DMS114 treated with DMSO at 0.1 percent for 48 hours (cell line): ENCODE results near the gene MRPL36.

Experiments
- DNase-seq: peaks from one replicate; lab custom pipeline; 2025; ENCODE audit not compliant: unreplicated experiment; lab: John Stamatoyannopoulos, UW

The MRPL36 gene

DNA sequence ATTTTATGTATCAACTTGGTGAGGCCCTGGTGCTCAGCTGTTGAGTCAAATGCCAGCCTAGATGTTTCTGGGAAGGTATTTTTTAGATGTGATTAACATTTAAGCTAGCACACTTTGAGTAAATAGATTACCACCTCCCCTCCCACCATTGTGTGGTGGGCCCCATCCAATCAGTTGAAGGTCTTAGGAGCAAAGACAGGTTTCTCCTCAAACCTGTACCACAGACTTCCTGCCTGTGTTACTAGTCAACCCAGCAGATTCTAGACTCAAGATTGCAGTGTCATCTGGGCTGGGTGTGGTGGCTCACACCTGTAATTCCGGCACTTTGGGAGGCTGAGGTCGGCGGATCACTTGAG, 33.8 kb downstream of the MRPL36 start:
- DNase-seq = no peak

DNA sequence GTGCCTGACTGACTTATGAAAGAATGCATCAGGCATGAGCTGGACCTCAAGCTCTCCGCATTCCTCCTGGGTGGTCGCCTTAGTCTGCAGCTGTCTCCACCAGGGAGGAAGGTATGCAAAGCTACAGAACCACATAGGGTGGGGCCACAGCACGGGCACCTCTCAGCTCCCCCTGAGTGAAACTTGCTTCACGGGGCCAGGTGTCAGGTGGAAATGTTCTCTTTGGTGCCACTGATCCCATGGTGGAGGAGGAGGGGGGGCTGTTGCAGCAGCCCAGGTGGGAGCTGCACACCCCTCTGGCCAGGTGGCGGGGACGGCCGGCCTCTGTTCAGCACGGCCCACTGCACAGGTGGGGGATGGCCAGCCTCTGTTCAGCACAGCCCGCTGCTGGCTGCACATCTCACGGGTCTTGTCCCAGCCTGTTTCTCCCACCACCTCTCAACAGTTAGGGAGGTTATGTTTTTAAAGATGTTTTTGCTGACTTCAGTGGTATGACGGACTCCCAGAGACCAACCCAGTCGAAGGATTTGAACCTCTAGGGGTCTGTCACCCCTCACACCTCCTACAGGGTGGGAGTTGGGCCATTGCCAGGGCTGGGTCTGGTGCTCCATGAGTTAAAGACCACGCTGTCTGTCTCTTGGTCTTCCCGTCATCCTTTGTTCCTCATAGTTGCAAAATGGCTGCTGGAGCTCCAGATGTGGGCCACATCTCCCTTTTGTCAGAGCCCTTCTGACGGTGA, 34.3 kb downstream of the MRPL36 start:
- DNase-seq = no peak

DNA sequence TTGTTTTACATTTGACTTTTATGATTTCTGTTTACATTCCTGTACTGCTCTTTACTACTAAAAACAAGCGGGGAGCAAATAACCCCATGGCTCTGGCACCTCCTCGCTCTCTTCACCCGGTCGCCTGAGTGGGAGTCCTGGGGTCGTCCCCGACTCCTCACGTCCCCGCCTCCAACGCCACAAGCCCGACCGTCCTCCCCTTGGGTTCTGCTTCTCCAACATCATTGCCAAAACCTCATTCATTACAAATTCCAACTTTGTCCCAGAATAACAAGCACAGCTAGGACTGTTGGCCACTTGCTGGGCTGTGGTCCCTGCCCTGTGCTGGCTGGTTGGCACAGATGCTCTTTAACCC, 35.1 kb downstream of the MRPL36 start:
- DNase-seq = no peak

DNA sequence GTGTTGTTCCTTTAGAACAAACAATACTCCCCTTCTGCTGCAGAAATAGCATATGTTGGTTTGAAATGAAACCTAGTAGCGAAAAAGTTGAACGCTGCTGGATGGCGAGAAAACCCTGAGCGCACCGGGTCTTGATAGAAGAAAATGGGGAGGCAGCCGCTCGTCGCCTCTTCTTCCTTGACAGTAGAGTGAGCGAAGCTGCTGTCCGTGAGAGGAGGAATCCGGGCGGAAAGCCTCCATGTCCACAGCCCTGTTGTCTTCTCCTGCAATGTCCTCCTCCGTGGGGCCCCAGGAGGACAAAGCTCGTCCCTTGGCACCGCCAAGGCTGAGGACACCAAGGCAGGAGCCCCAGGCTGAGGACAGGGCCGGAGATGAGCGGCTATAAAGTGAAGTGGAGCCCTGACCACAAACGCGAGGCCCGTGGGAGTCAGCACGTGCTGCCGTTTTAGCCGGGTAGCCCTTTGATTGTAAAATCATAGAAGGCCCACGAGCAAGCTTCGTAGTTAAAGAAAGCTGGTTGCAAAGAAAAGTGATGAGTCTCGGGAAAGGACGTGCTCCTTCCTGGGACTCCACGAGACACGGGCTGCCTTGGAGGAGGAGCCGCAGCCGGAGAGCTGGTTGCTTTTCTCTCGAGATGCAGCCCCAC, 35.6 kb downstream of the MRPL36 start:
- DNase-seq = no peak

DNA sequence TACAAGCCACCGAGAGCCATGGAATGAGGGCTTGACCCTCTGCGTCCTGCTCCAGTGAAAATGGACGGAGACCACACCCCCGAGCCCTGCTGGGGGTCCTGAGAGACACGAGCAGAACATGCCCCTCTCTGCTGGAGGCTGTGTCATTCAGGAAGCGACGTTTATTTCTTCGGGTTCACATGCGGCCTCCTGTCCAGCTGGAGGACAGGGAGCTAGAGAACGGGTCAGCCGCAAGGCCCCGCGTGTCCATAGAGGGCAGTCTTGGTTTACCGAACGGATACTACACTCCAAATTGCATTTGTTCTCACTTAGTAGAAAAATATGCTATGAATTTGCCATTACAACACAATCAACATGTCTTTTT, 36.1 kb downstream of the MRPL36 start:
- peak; percentile 3 for DNase-seq

DNA sequence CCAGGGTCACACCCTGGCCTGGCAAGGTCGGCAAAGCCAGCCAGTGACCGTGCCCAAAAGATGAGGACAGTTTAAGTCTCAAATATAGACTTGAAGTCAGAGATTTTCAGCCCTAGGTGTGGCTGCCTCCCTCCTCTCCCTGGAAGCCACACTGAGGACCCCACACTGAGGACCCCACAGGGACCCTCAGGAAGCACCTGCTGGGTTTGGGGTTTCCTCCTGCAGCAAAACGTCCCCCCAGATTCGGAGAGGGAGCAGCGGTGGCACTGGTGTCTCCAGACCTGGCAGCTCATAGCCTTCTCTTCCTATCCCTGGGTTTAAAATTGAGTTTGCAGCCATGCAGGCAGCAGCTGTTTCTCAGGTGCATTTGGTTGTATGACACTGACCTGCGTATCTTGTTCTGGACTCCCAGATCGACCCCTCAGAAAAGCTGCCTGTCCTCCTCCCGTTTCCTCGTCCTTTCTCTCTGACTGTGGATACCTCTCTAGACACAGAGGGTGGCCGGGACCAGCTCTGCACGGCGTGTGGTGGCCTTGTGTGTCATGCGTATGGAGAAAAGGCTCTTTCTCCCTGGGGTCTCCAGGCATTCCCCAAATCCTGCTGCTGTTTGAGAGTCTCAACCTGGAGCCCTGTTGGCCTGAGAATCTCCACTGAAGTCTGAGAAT, 36.6 kb downstream of the MRPL36 start:
- DNase-seq = no peak

DNA sequence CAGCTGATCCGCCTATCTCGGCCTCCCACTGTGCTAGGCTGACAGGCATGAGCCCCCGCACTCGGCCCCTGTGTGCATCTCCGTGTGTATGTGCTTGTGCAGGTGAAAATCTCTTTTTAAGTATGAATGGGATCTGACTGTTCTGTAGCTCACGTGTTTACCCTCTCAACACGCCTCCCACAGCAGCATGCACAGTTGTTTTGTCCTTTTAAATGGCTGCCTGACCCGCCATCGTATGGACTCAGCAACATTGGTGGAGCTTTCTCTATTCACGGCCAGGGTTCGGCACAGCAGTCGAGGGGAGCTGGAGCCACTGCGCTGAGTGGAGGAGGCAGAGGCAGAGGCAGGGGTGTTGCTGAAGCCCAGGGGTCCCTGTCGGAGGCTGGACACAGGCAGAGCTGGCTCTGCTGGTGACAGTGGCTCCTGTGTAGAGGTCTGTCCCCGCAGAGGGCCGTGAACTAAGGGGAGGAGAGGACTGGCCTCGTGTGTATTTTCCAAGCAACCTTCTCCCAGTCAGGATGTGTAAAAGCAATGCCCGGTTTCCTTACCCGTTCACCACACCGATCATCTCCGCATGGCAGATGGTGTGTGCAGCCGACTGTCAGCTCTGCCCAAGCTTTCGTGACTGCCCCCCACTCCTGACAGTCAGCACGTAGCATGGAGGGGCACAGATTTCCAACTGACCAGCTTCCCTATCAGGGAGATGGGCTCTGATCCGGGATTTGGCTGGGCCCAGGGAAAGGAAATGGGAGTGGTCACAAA, 37.3 kb downstream of the MRPL36 start:
- DNase-seq = no peak

DNA sequence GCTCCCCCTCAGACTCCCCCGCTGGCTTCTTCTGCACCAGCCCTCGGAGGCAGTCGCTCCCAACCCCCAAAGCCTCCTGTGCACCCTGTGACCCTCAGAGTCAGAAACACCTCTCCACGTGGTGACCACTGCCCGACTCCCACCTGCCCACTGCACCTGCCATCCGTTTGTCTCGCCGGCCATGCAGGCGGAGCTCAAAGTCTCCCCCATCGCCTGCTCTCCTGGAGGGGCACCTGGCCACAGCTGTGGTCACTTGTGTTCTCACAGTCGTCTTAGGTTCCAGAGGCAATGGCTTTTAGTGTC, 38.2 kb downstream of the MRPL36 start:
- DNase-seq = no peak

DNA sequence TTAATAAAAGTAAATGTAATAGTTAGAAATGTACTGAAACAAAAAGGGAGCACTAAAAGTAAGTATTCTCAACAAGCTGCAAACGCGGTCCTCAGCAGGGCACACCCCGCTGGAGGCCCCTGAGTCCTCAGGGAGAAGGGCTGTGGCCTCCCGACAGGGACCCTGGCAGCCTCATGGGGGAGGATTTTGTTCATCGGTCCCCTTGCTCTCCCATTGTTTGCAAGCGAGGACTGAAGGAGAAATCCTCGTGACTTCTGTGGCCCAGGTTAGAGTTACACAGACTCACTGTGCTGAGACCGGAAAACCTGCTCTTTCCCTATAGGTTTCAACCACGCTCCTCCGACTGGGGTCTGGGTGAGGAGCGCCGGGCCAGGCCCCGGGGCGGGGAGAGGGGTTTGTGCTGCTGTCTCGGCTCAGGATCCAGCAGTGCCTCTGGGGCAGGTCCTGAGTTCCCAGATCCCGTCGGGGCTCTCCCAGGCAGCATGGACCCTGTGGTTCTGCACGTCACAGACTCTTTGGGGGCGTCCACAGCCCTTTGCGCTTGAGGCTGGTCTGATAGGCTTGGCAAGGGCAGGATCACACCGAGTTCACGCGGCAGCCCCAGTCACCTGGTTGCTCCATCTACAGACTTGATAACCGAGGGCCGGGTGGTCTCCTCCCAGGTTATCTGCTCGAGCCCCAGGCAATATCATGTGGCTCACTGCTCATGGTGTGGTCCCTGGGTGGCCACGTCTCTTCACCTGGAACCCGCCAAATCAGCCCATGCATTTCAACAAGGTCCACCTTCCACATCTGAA, 38.8 kb downstream of the MRPL36 start:
- no peak for DNase-seq

DNA sequence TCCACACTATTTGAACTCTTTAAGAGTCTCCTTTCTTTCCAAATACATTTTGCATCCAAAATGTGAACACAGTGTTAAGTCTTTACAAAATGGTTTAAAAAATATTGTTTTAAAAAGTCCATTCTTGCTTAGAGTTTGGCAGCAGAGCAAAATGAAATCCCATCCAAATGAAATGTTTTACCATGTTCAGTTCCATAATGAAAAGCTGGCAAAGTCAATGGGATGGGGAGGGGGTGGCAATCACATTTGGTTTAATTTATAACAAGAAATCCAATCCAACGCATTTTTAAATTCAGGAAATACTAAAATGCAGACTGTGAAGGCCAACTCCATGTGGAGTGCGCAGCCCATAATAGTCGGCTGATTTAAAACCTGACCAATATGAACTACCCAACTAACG, 39.4 kb downstream of the MRPL36 start:
- no peak for DNase-seq

DNA sequence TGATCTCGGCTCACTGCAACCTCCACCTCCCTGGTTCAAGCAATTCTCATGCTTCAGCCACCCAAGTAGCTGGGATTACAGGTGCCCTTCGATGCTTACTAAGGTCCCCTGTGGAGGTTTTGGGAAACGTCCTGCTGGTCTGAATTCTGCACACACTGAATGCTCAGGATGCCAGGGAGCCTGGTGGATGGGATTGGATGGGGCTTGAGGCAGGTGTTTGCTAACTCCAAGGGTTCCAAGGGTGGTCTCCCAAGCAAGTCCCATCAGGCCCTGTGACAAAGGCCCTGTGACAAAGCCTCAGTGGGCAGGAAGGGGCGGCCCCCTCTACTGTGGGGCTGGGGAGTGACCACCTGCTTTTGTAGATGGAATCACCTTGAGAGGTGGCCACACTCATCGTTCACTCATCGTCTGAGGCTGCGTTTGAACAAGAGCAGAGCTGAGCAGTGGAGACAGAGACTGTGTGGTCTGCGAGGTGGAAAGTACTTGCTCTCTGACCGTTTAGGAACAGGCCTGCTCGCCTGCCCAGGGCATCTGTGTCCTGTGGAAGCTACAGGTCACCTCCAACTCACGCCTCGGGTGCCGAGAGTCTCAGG, 40.2 kb downstream of the MRPL36 start:
- no peak for DNase-seq

DNA sequence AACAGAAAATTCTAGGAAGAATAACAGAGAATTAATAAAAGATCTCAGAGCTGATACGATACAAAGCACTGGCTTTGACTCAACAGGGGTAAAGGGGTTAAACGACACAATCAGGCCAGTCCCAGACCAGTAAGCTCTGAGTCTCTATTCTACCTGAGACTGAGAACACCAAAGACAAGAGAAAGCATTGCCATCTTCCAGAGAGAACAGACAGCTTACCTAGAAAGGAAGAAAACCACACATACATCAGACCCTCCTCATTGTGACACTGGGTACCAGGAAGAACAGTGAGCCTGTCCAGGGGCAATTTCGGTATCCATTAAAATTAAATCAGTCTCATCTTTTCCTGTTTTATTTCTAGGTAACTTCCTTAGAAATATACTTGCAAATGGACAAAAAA, 41.1 kb downstream of the MRPL36 start:
- DNase-seq = no peak

DNA sequence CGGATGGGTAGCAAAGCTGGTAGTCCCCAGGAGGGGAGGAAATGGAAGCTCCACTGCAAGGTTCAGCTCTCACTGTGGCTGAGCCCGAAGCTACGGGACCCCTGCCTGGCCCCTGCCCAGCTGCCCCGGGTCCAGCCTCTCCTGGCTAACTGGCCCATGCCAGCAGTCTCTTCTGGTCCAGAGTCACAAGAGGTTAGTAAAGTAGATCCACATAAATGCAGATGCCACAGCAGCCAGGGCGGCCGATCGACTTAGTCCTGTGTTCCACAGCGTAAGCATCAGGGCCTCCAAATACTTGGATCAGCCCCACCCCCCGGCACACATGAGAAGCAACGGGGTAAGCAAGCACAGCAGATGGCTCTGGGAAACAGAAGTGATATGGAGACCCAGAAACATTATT, 42.1 kb downstream of the MRPL36 start:
- DNase-seq = no peak

DNA sequence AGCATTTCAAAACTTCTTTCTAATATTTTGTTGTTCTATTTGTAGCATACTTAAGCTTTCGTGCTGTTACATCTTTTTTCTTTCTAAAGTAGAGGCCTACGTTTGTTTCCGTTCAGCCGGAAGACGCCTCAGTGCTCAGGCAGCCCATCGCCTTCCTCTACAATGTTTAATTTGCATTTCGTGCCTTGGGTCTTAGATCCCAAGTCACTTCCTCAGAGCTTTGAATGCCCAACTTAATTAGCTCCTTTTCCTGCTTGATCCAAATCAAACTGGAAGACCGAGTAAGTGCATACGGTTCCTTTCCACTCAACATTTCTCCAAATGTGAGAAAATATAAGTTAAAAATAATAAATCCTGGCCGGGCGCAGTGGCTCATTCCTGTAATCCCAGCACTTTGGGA, 43.2 kb downstream of the MRPL36 start:
- DNase-seq = no peak

DNA sequence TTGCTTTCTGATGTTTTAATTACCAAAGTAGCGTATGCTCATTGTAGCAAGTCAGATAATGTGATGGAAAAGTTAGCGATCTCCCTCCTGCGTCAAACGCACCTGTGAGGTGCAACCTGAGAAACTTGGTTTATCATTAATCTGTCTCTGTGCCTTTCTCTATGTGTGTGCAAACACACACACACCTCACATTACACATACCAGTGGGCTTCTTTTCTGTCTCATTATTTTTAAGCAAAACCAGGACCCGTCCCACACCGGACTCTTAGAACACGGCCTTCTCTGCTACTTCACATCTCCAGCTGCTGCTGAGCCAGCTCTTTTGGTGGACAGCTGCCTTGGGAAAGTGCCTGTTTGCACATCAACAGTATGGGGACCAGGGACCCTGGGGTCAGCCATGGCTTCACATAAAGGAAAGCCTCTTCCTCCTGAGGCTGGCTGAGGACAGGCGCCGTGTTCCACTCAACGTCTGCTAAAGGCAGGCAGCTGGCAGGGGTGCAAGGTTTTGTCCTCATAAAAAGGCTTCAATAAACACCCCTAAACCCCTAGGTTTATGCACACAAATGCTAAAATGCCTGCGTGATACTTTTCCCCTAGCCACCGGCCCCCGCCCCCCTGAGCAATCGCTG, 44.2 kb downstream of the MRPL36 start:
- no peak for DNase-seq

DNA sequence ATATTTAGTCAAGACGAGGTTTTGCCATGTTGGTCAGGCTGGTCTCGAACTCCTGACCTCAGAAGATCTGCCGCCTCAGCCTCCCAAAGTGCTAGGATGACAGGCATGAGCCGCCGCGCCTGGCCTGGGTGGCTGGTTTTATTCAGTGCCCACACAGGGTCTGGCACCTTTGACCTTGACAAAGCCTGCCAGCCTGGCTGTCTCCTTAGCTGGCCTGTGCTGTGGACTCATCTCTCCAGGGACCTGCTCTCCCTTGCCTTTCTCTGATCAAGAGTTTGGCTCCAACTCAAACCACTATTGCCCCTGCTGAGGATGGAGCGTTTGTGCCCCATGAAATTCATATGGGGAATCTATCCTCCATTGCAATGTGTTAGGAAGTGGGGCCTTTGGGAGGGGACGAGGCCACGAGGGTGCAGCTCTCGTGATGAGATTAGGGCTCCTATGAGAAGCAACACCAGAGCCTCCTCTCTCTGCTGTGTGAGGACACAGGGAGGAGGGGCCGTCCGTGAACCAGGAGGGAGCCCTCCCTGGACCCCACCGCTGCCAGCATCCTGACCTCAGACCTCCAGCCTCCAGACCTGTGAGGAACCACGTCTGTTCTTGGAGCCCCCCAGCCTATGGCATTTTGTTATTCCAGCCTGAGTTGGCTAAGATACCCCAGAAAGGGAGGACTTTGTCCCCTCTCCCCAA, 45.0 kb downstream of the MRPL36 start:
- DNase-seq = no peak

DNA sequence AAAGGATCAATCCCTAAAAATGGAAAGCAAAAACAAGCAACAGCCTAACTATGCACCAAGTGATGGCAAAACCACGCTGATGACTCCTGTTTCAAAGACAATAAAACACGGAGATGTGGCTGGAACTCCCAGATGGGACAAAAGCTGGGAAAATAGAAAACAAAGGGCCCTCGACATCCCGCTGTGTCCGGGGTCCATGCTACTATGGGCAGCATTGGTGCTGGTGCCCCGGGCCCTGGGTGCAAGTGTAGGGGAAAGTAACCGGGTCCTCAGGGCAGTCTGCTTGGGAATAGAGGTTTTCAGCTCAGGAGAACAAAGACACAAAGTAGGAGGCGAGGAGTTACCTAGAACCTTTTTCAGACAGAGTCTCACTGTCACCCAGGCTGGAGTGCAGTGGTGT, 46.1 kb downstream of the MRPL36 start:
- no peak for DNase-seq

DNA sequence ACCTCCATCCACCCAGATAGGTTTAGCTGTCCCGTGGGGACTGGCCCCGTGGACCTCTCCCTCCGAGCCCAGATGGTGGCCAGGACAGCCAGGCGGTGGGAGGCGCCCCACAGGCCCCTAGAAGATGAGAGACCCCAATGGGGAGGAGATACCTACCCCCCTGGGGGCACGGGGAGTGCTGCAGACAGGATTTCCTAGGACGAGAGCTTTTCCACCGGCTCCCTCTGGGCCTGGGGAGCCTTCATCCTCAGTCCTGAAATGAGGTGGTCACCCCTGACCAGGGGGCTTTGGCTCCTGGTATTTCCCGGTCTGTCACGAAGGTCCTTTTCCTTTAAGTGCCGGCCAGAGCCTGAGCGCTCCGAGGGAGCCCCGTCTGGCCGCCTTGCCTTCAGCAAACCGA, 46.8 kb downstream of the MRPL36 start:
- no peak for DNase-seq

DNA sequence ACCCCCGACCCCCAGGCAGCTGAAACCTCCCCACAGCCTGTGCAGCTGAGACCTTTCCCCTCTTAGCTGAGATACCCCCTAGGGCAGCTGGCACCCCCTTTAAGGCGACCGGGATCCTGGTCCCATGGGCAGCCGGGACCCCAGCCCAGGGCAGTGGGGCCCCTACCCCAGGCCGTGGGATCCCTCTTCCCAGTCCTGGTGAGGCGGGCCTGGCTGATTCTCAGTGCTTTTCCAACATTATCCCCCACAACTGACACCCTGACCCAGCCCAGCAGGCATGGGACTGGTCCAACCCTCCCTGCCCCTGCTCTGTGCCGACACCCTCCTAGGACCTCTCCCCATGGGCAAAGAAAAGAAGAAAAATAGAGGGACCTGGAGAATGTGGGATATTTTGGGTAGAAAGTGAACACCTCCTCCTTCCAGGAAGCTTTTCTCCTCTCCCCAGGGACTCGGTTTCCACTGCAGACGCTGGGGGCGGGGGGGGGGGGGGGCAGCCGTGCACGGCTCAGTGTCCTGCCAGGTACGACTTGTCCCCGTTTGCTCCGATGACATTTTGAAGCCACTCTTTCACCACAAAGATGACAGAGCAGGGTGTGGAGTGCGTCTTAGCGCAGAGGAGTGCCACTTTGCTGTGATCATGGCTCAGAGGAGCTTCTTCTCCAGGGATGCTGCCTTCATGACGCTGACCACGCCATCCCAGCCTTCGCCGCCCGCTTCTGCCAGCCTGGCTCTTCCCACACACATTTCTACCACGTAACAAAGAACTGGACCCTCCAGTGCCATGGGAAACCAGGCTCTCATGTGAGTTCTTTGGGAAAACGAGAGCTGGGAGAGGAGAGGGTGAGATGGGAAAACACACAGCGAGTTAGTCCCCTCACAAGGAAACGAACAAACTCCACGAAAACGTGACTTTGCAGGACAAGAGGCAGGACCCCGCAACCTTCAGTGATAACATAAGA, 47.5 kb downstream of the MRPL36 start:
- no peak for DNase-seq
